ENCODE data around the gene C17orf100. TPM values are rescaled to one million over a fixed set of nuclear protein-coding genes. Genes with fewer than 3 reads are reported as not detected.

Gene C17orf100
- polyA plus RNA-seq, 2 donors, result 2.1 to 2.9 TPM

GRCh38 chr17:6639586-6640535, 11.7 kb upstream of the C17orf100 start:
- Histone ChIP-seq H3K9me3 (ENCODE audit: control insufficient read depth in 2 of 2, insufficient read depth in 1 of 2, low read depth in 1 of 2, low read length in 1 of 2) (no peaks in the 10 kb centered on the region), H3K27ac (ENCODE audit: low read depth in 2 of 2, low read length in 1 of 2) (peak overlapping the region; percentile 87 to 95), H3K4me1 (ENCODE audit: control insufficient read depth in 2 of 2, insufficient read depth in 2 of 2, low read length in 1 of 2) (peaks cover 11 to 16% of the 10 kb centered on the region in 2 donors), H3K36me3 (ENCODE audit: control insufficient read depth in 2 of 2, insufficient read depth in 2 of 2, low read length in 1 of 2) (peaks cover 2 to 3% of the 10 kb centered on the region in 2 donors), H3K27me3 (ENCODE audit: control insufficient read depth in 1 of 2, insufficient read depth in 2 of 2, low read length in 2 of 2) (no peaks in the 10 kb centered on the region), H3K4me3 (ENCODE audit: low read depth in 1 of 2, low read length in 2 of 2) (peak overlapping the region; percentile 92 to 97)
- WGBS, 2 donors, result 1% methylated on average over 67 of the region's 67 CpGs

GRCh38 chr17:6640536-6641246, 10.9 kb upstream of the C17orf100 start, which contains the start of the genes KIAA0753 and TXNDC17:
KIAA0753 (minus strand) TSS chr17:6640711; CDS start chr17:6635103, 5,608 bp downstream.
TXNDC17 (plus strand) TSS chr17:6641060; CDS start chr17:6641083, 23 bp downstream.
- Histone ChIP-seq H3K36me3 (ENCODE audit: control insufficient read depth in 2 of 2, insufficient read depth in 2 of 2, low read length in 1 of 2) (peaks cover 2 to 3% of the 10 kb centered on the region in 2 donors), H3K27me3 (ENCODE audit: control insufficient read depth in 1 of 2, insufficient read depth in 2 of 2, low read length in 2 of 2) (no peaks in the 10 kb centered on the region), H3K9me3 (ENCODE audit: control insufficient read depth in 2 of 2, insufficient read depth in 1 of 2, low read depth in 1 of 2, low read length in 1 of 2) (no peaks in the 10 kb centered on the region), H3K4me1 (ENCODE audit: control insufficient read depth in 2 of 2, insufficient read depth in 2 of 2, low read length in 1 of 2) (peaks cover 11 to 16% of the 10 kb centered on the region in 2 donors), H3K4me3 (ENCODE audit: low read depth in 1 of 2, low read length in 2 of 2) (peak within 1 kb of the TSS; percentile 92 to 97), H3K27ac (ENCODE audit: low read depth in 2 of 2, low read length in 1 of 2) (peak within 1 kb of the TSS; percentile 87 to 95)
- 0% methylated on average over 52 of the region's 52 CpGs for WGBS, 2 donors

GRCh38 chr17:6641247-6641863, 10.2 kb upstream of the C17orf100 start:
- no peaks in the 10 kb centered on the region for H3K27me3 ChIP-seq (ENCODE audit: control insufficient read depth in 1 of 2, insufficient read depth in 2 of 2, low read length in 2 of 2)
- peaks cover under 1 to 2% of the 10 kb centered on the region in 2 donors for H3K36me3 ChIP-seq (ENCODE audit: control insufficient read depth in 2 of 2, insufficient read depth in 2 of 2, low read length in 1 of 2)
- whole genome bisulfite sequencing, 2 donors, result 2 to 3% methylated on average over 20 of the region's 20 CpGs
- peaks cover 11 to 16% of the 10 kb centered on the region in 2 donors for H3K4me1 ChIP-seq (ENCODE audit: control insufficient read depth in 2 of 2, insufficient read depth in 2 of 2, low read length in 1 of 2)
- peak overlapping the region; percentile 92 to 97 for H3K4me3 ChIP-seq (ENCODE audit: low read depth in 1 of 2, low read length in 2 of 2)
- H3K27ac ChIP-seq (ENCODE audit: low read depth in 2 of 2, low read length in 1 of 2), result peak overlapping the region; percentile 87 to 95
- H3K9me3 ChIP-seq (ENCODE audit: control insufficient read depth in 2 of 2, insufficient read depth in 1 of 2, low read depth in 1 of 2, low read length in 1 of 2), result no peaks in the 10 kb centered on the region

- Histone ChIP-seq H3K4me1 (ENCODE audit: control insufficient read depth in 2 of 2, insufficient read depth in 2 of 2, low read length in 1 of 2) (peaks cover 11 to 16% of the 10 kb centered on the region in 2 donors), H3K27me3 (ENCODE audit: control insufficient read depth in 1 of 2, insufficient read depth in 2 of 2, low read length in 2 of 2) (no peaks in the 10 kb centered on the region), H3K4me3 (ENCODE audit: low read depth in 1 of 2, low read length in 2 of 2) (peak overlapping the region in 1 of 2 donors; percentile 97), H3K9me3 (ENCODE audit: control insufficient read depth in 2 of 2, insufficient read depth in 1 of 2, low read depth in 1 of 2, low read length in 1 of 2) (no peaks in the 10 kb centered on the region), H3K27ac (ENCODE audit: low read depth in 2 of 2, low read length in 1 of 2) (no peak overlapping the region), H3K36me3 (ENCODE audit: control insufficient read depth in 2 of 2, insufficient read depth in 2 of 2, low read length in 1 of 2) (peaks cover 0 to 2% of the 10 kb centered on the region in 2 donors)
- 34 to 44% methylated on average over 2 of the region's 2 CpGs for WGBS, 2 donors
Measured at GRCh38 chr17:6642592-6642991, 9.0 kb upstream of the C17orf100 start.

- Histone ChIP-seq H3K27me3 (ENCODE audit: control insufficient read depth in 1 of 2, insufficient read depth in 2 of 2, low read length in 2 of 2) (no peaks in the 10 kb centered on the region), H3K36me3 (ENCODE audit: control insufficient read depth in 2 of 2, insufficient read depth in 2 of 2, low read length in 1 of 2) (peaks cover 0 to 5% of the 10 kb centered on the region in 2 donors), H3K4me3 (ENCODE audit: low read depth in 1 of 2, low read length in 2 of 2) (no peak overlapping the region), H3K4me1 (ENCODE audit: control insufficient read depth in 2 of 2, insufficient read depth in 2 of 2, low read length in 1 of 2) (peaks cover 9% of the 10 kb centered on the region in 2 donors), H3K27ac (ENCODE audit: low read depth in 2 of 2, low read length in 1 of 2) (peak overlapping the region; percentile 20 to 47), H3K9me3 (ENCODE audit: control insufficient read depth in 2 of 2, insufficient read depth in 1 of 2, low read depth in 1 of 2, low read length in 1 of 2) (no peaks in the 10 kb centered on the region)
- 60 to 78% methylated on average over 5 of the region's 5 CpGs for WGBS, 2 donors
Measured at GRCh38 chr17:6643451-6644125, 8.0 kb upstream of the C17orf100 start.

GRCh38 chr17:6648181-6648580, 3.4 kb upstream of the C17orf100 start:
- H3K4me3 ChIP-seq (ENCODE audit: low read depth in 1 of 2, low read length in 2 of 2), result no peak overlapping the region
- peaks cover 0 to 5% of the 10 kb centered on the region in 2 donors for H3K36me3 ChIP-seq (ENCODE audit: control insufficient read depth in 2 of 2, insufficient read depth in 2 of 2, low read length in 1 of 2)
- no peak overlapping the region for H3K27ac ChIP-seq (ENCODE audit: low read depth in 2 of 2, low read length in 1 of 2)
- no peaks in the 10 kb centered on the region for H3K9me3 ChIP-seq (ENCODE audit: control insufficient read depth in 2 of 2, insufficient read depth in 1 of 2, low read depth in 1 of 2, low read length in 1 of 2)
- no peaks in the 10 kb centered on the region for H3K27me3 ChIP-seq (ENCODE audit: control insufficient read depth in 1 of 2, insufficient read depth in 2 of 2, low read length in 2 of 2)
- H3K4me1 ChIP-seq (ENCODE audit: control insufficient read depth in 2 of 2, insufficient read depth in 2 of 2, low read length in 1 of 2), result peaks cover 0 to 5% of the 10 kb centered on the region in 2 donors

- 4% methylated on average over 32 to 47 of the region's 47 CpGs for WGBS, 2 donors
- Histone ChIP-seq H3K27ac (ENCODE audit: low read depth in 2 of 2, low read length in 1 of 2) (peak overlapping the region; percentile 71 to 87), H3K4me1 (ENCODE audit: control insufficient read depth in 2 of 2, insufficient read depth in 2 of 2, low read length in 1 of 2) (peaks cover 0 to 9% of the 10 kb centered on the region in 2 donors), H3K36me3 (ENCODE audit: control insufficient read depth in 2 of 2, insufficient read depth in 2 of 2, low read length in 1 of 2) (peaks cover 0 to 3% of the 10 kb centered on the region in 2 donors), H3K27me3 (ENCODE audit: control insufficient read depth in 1 of 2, insufficient read depth in 2 of 2, low read length in 2 of 2) (no peaks in the 10 kb centered on the region), H3K4me3 (ENCODE audit: low read depth in 1 of 2, low read length in 2 of 2) (peak overlapping the region; percentile 67 to 97), H3K9me3 (ENCODE audit: control insufficient read depth in 2 of 2, insufficient read depth in 1 of 2, low read depth in 1 of 2, low read length in 1 of 2) (no peaks in the 10 kb centered on the region)
Measured at GRCh38 chr17:6651919-6652452, 424 bp downstream of the C17orf100 start.

GRCh38 chr17:6654841-6655731, 3.5 kb downstream of the C17orf100 start:
- H3K9me3 ChIP-seq (ENCODE audit: control insufficient read depth in 2 of 2, insufficient read depth in 1 of 2, low read depth in 1 of 2, low read length in 1 of 2), result no peaks in the 10 kb centered on the region
- H3K4me1 ChIP-seq (ENCODE audit: control insufficient read depth in 2 of 2, insufficient read depth in 2 of 2, low read length in 1 of 2), result peaks cover 3 to 12% of the 10 kb centered on the region in 2 donors
- H3K27me3 ChIP-seq (ENCODE audit: control insufficient read depth in 1 of 2, insufficient read depth in 2 of 2, low read length in 2 of 2), result no peaks in the 10 kb centered on the region
- peak overlapping the region; percentile 32 to 42 for H3K4me3 ChIP-seq (ENCODE audit: low read depth in 1 of 2, low read length in 2 of 2)
- WGBS, 2 donors, result 12 to 24% methylated on average over 44 to 46 of the region's 46 CpGs
- H3K27ac ChIP-seq (ENCODE audit: low read depth in 2 of 2, low read length in 1 of 2), result peak overlapping the region; percentile 28 to 84
- H3K36me3 ChIP-seq (ENCODE audit: control insufficient read depth in 2 of 2, insufficient read depth in 2 of 2, low read length in 1 of 2), result no peaks in the 10 kb centered on the region

All from esophagus (tissue), 2 donors.